GM23338 (cell line): ENCODE measurements around the gene NUP107. TPM values are rescaled to one million over a fixed set of nuclear protein-coding genes. Genes with fewer than 3 reads are reported as not detected.

Source experiments
- ATAC-seq: fragments of 200-7000 bp; cut with Tn5 transposase; 3 replicates; pipeline ENCODE4 v1.9.1; 2020
- DNase-seq: peaks from one replicate; pipeline ENCODE4 v3.0.0-alpha.2; 2015; ENCODE audit warnings: low spot score
- H2AFZ ChIP-seq: fragments of 200-600 bp; sonication (generic); 2 replicates; pipeline ENCODE4 v1.8.0; 2016; ENCODE audit warnings: antibody characterized with exemption, mild to moderate bottlenecking, moderate library complexity
- H3F3A ChIP-seq: fragments of 200-600 bp; sonication (generic); replicated peaks from 2 replicates; pipeline ENCODE4 v1.8.0; 2017; ENCODE audit warnings: antibody characterized with exemption, mixed run types, low read depth
- H3K27ac ChIP-seq: fragments of 200-600 bp; sonication (generic); 2 replicates; pipeline ENCODE4 v1.6.1; 2016; ENCODE audit warnings: low read depth
- H3K27me3 ChIP-seq: fragments of 200-600 bp; sonication (generic); 2 replicates; pipeline ENCODE4 v1.8.0; 2016; ENCODE audit warnings: mild to moderate bottlenecking, mixed run types, moderate library complexity; ENCODE audit not compliant: insufficient read depth
- H3K36me3 ChIP-seq: fragments of 200-600 bp; sonication (generic); 2 replicates; pipeline ENCODE4 v1.8.0; 2016; ENCODE audit warnings: mild to moderate bottlenecking; ENCODE audit not compliant: insufficient read depth
- H3K4me1 ChIP-seq: fragments of 200-600 bp; sonication (generic); 2 replicates; pipeline ENCODE4 v1.8.0; 2016; ENCODE audit warnings: mild to moderate bottlenecking, moderate library complexity; ENCODE audit not compliant: insufficient read depth
- H3K4me2 ChIP-seq: fragments of 200-600 bp; sonication (generic); 2 replicates; pipeline ENCODE4 v1.7.1; 2017; ENCODE audit warnings: mixed run types
- H3K4me3 ChIP-seq: fragments of 200-600 bp; sonication (generic); 2 replicates; pipeline ENCODE4 v1.6.1; 2016; ENCODE audit warnings: mixed run types
- H3K79me2 ChIP-seq: fragments of 200-600 bp; sonication (generic); replicated peaks from 2 replicates; pipeline ENCODE4 v1.8.0; 2017; ENCODE audit warnings: mild to moderate bottlenecking; ENCODE audit not compliant: insufficient read depth
- H3K9me2 ChIP-seq: fragments of 200-600 bp; sonication (generic); 2 replicates; pipeline ENCODE4 v1.8.0; 2017; ENCODE audit not compliant: insufficient read depth
- H4K20me1 ChIP-seq: fragments of 200-600 bp; sonication (generic); replicated peaks from 2 replicates; pipeline ENCODE4 v1.8.0; 2017; ENCODE audit warnings: mild to moderate bottlenecking; ENCODE audit not compliant: insufficient read depth
- H3K27ac Mint-ChIP-seq: 2 replicates; pipeline ENCODE4 v1.8.0; 2020; ENCODE audit warnings: inconsistent platforms, mild to moderate bottlenecking, moderate library complexity, mixed read lengths
- H3K27me3 Mint-ChIP-seq: 3 replicates; pipeline ENCODE4 v1.8.0; 2022; ENCODE audit warnings: low read depth, mild to moderate bottlenecking, moderate library complexity, mixed read lengths, inconsistent platforms; ENCODE audit not compliant: insufficient read depth, poor library complexity
- H3K36me3 Mint-ChIP-seq: 3 replicates; pipeline ENCODE4 v1.8.0; 2021; ENCODE audit warnings: low read depth, mild to moderate bottlenecking, inconsistent platforms, moderate library complexity, mixed read lengths
- H3K4me1 Mint-ChIP-seq: 3 replicates; pipeline ENCODE4 v1.8.0; 2020; ENCODE audit warnings: mild to moderate bottlenecking, inconsistent platforms, mixed read lengths
- H3K4me3 Mint-ChIP-seq: 3 replicates; pipeline ENCODE4 v1.8.0; 2021; ENCODE audit warnings: moderate library complexity, mild to moderate bottlenecking, inconsistent platforms, mixed read lengths
- H3K9me3 Mint-ChIP-seq: 3 replicates; pipeline ENCODE4 v1.8.0; 2020; ENCODE audit warnings: moderate library complexity, mild to moderate bottlenecking, inconsistent platforms, mixed read lengths
- CREB1 ChIP-seq: fragments of 250-450 bp; sonication (Bioruptor Pico); IDR thresholded peaks from 2 replicates; pipeline ENCODE4 v1.5.0; 2020; ENCODE audit warnings: low read depth, mild to moderate bottlenecking, moderate library complexity
- ETS1 ChIP-seq: IDR thresholded peaks from 2 replicates; pipeline ENCODE4 v1.6.1; 2016; ENCODE audit warnings: antibody characterized with exemption
- EZH2 ChIP-seq: fragments of 200-600 bp; sonication (generic); IDR thresholded peaks from one replicate; pipeline ENCODE4 v1.8.0; 2017; ENCODE audit warnings: antibody characterized with exemption, mild to moderate bottlenecking, low read depth; ENCODE audit not compliant: unreplicated experiment
- EZH2phosphoT487 ChIP-seq: fragments of 200-600 bp; sonication (generic); IDR thresholded peaks from one replicate; pipeline ENCODE4 v1.8.1; 2018; ENCODE audit warnings: antibody characterized with exemption; ENCODE audit not compliant: unreplicated experiment
- JUNB ChIP-seq: IDR thresholded peaks from one replicate; pipeline ENCODE4 v1.6.1; 2016; ENCODE audit warnings: antibody characterized with exemption; ENCODE audit not compliant: unreplicated experiment
- NANOG ChIP-seq: IDR thresholded peaks from 2 replicates; pipeline ENCODE4 v1.6.1; 2016; ENCODE audit warnings: antibody characterized with exemption, borderline replicate concordance
- POLR2AphosphoS5 ChIP-seq: IDR thresholded peaks from 2 replicates; pipeline ENCODE4 v1.6.1; 2016; ENCODE audit warnings: antibody characterized with exemption, low read depth
- STAT1 ChIP-seq: IDR thresholded peaks from one replicate; pipeline ENCODE4 v1.6.1; 2016; ENCODE audit warnings: antibody characterized with exemption; ENCODE audit not compliant: unreplicated experiment
- ZNF114 ChIP-seq: fragments of 250-450 bp; sonication (Bioruptor Pico); IDR thresholded peaks from 2 replicates; pipeline ENCODE4 v1.5.0; 2020; ENCODE audit warnings: mild to moderate bottlenecking, moderate library complexity
- ZNF331 ChIP-seq: fragments of 250-450 bp; sonication (Bioruptor Pico); IDR thresholded peaks from 2 replicates; pipeline ENCODE4 v1.5.0; 2020; ENCODE audit warnings: low read depth, mild to moderate bottlenecking, moderate library complexity
- ZNF462 ChIP-seq: fragments of 250-450 bp; sonication (Bioruptor Pico); IDR thresholded peaks from 2 replicates; pipeline ENCODE4 v1.5.0; 2020; ENCODE audit warnings: mild to moderate bottlenecking, moderate library complexity
- polyA plus RNA-seq: library from polyadenylated mRNA; unstranded; fragments of >200 nt; fragmentation: Nextera tagmentation; extraction: Ambion mirVana; gene quantifications from 2 replicates; pipeline ENCODE4 v1.2.1, GENCODE V29; 2016
- total RNA-seq: library from RNA; depleted of rRNA; stranded (reverse); fragments of >200 nt; shearing (Covaris generic); gene quantifications from 2 replicates; pipeline ENCODE4 v1.2.3, GENCODE V29; 2014
- TF ChIP-seq, protein P1 (sequence below): IDR thresholded peaks from one replicate; pipeline ENCODE4 v1.6.1; 2018; ENCODE audit warnings: antibody characterized with exemption; ENCODE audit not compliant: unreplicated experiment
- TF ChIP-seq, protein P2 (sequence below), 2 experiments: fragments of 200-600 bp in 1 of 2; sonication (generic) in 1 of 2; conservative IDR thresholded peaks; 2 replicates each; pipeline versions ENCODE4 v1.5.1 to v1.6.1; 2016 to 2017; ENCODE audit warnings: antibody characterized with exemption in 2 of 2, low read depth in 2 of 2, mild to moderate bottlenecking in 2 of 2, moderate library complexity in 1 of 2

NUP107 gene
- total and polyA plus RNA-seq, 2 experiments from 2014 or later, result 123 to 152 TPM

- Histone ChIP-seq H3F3A (no peaks in the 10 kb centered on the region), H3K79me2 (no peaks in the 10 kb centered on the region), H2AFZ (no peak overlapping the region), H3K27me3 (no peaks in the 10 kb centered on the region), H3K9me2 (no peaks in the 10 kb centered on the region), H3K4me2 (no peak overlapping the region), H4K20me1 (peaks cover 2% of the 10 kb centered on the region), H3K4me3 (no peak overlapping the region), H3K4me1 (no peaks in the 10 kb centered on the region), H3K27ac (no peak overlapping the region), H3K36me3 (peaks cover 76% of the 10 kb centered on the region)
- Mint-ChIP-seq H3K4me1 (no peaks in the 10 kb centered on the region), H3K27ac (no peak overlapping the region), H3K36me3 (peaks cover 68% of the 10 kb centered on the region), H3K4me3 (no peak overlapping the region), H3K27me3 (peaks cover 2% of the 10 kb centered on the region), H3K9me3 (no peaks in the 10 kb centered on the region)
- ATAC-seq, result no peak
- no peak for DNase-seq
- TF ChIP-seq EZH2 (no peak), ETS1 (no peak), JUNB (no peak), CREB1 (no peak), EZH2phosphoT487 (no peak), ZNF331 (no peak), NANOG (no peak), POLR2AphosphoS5 (no peak), ZNF462 (no peak), ZNF114 (CRISPR knock-in tag) (no peak), STAT1 (no peak)
- TF ChIP-seq, protein P1, sequence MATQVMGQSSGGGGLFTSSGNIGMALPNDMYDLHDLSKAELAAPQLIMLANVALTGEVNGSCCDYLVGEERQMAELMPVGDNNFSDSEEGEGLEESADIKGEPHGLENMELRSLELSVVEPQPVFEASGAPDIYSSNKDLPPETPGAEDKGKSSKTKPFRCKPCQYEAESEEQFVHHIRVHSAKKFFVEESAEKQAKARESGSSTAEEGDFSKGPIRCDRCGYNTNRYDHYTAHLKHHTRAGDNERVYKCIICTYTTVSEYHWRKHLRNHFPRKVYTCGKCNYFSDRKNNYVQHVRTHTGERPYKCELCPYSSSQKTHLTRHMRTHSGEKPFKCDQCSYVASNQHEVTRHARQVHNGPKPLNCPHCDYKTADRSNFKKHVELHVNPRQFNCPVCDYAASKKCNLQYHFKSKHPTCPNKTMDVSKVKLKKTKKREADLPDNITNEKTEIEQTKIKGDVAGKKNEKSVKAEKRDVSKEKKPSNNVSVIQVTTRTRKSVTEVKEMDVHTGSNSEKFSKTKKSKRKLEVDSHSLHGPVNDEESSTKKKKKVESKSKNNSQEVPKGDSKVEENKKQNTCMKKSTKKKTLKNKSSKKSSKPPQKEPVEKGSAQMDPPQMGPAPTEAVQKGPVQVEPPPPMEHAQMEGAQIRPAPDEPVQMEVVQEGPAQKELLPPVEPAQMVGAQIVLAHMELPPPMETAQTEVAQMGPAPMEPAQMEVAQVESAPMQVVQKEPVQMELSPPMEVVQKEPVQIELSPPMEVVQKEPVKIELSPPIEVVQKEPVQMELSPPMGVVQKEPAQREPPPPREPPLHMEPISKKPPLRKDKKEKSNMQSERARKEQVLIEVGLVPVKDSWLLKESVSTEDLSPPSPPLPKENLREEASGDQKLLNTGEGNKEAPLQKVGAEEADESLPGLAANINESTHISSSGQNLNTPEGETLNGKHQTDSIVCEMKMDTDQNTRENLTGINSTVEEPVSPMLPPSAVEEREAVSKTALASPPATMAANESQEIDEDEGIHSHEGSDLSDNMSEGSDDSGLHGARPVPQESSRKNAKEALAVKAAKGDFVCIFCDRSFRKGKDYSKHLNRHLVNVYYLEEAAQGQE, result no peak
- TF ChIP-seq, protein P2, sequence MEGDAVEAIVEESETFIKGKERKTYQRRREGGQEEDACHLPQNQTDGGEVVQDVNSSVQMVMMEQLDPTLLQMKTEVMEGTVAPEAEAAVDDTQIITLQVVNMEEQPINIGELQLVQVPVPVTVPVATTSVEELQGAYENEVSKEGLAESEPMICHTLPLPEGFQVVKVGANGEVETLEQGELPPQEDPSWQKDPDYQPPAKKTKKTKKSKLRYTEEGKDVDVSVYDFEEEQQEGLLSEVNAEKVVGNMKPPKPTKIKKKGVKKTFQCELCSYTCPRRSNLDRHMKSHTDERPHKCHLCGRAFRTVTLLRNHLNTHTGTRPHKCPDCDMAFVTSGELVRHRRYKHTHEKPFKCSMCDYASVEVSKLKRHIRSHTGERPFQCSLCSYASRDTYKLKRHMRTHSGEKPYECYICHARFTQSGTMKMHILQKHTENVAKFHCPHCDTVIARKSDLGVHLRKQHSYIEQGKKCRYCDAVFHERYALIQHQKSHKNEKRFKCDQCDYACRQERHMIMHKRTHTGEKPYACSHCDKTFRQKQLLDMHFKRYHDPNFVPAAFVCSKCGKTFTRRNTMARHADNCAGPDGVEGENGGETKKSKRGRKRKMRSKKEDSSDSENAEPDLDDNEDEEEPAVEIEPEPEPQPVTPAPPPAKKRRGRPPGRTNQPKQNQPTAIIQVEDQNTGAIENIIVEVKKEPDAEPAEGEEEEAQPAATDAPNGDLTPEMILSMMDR (conservative IDR thresholded peaks at IDR 0.05; ENCODE audit: low read depth in 2 of 2), result no peak
These were observed 12.7 kb downstream of the NUP107 start for GRCh38 chr12:68699486-68699885.
